ENCODE data around the gene PPP4R4. TPM values are rescaled to one million over a fixed set of nuclear protein-coding genes. Genes with fewer than 3 reads are reported as not detected.
"Not testable (repeated sequence)": the region's sequence is repeated elsewhere in the genome, so short reads cannot be mapped to it uniquely, and the experiment has no call there.

PPP4R4 gene
- total RNA-seq, 1 donor from 2014 or later = 0.18 TPM

- no peak overlapping the region for H3K27ac Mint-ChIP-seq (ENCODE audit: unreplicated experiment)
- no peak for DNase-seq (ENCODE audit: low spot score)
- TF ChIP-seq, protein P1, sequence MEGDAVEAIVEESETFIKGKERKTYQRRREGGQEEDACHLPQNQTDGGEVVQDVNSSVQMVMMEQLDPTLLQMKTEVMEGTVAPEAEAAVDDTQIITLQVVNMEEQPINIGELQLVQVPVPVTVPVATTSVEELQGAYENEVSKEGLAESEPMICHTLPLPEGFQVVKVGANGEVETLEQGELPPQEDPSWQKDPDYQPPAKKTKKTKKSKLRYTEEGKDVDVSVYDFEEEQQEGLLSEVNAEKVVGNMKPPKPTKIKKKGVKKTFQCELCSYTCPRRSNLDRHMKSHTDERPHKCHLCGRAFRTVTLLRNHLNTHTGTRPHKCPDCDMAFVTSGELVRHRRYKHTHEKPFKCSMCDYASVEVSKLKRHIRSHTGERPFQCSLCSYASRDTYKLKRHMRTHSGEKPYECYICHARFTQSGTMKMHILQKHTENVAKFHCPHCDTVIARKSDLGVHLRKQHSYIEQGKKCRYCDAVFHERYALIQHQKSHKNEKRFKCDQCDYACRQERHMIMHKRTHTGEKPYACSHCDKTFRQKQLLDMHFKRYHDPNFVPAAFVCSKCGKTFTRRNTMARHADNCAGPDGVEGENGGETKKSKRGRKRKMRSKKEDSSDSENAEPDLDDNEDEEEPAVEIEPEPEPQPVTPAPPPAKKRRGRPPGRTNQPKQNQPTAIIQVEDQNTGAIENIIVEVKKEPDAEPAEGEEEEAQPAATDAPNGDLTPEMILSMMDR (IDR thresholded peaks at IDR 0.05; ENCODE audit: unreplicated experiment) = no peak
- H3K4me1 Mint-ChIP-seq (ENCODE audit: unreplicated experiment) = peaks cover 6% of the 10 kb centered on the region
- H3K36me3 Mint-ChIP-seq (ENCODE audit: low read depth, unreplicated experiment) = no peaks in the 10 kb centered on the region
- H3K9me3 Mint-ChIP-seq (ENCODE audit: unreplicated experiment) = no peaks in the 10 kb centered on the region
- H3K4me3 Mint-ChIP-seq (ENCODE audit: unreplicated experiment) = no peak overlapping the region
- H3K27me3 Mint-ChIP-seq (ENCODE audit: unreplicated experiment) = no peaks in the 10 kb centered on the region
Observed at GRCh38 chr14:94239406-94239805, 65.3 kb downstream of the PPP4R4 start.

- H3K4me1 Mint-ChIP-seq (ENCODE audit: unreplicated experiment) = peaks cover 3% of the 10 kb centered on the region
- no peak overlapping the region for H3K4me3 Mint-ChIP-seq (ENCODE audit: unreplicated experiment)
- H3K36me3 Mint-ChIP-seq (ENCODE audit: low read depth, unreplicated experiment) = no peaks in the 10 kb centered on the region
- H3K9me3 Mint-ChIP-seq (ENCODE audit: unreplicated experiment) = no peaks in the 10 kb centered on the region
- no peaks in the 10 kb centered on the region for H3K27me3 Mint-ChIP-seq (ENCODE audit: unreplicated experiment)
- TF ChIP-seq, protein P1 (IDR thresholded peaks at IDR 0.05; ENCODE audit: unreplicated experiment) = no peak
- H3K27ac Mint-ChIP-seq (ENCODE audit: unreplicated experiment) = no peak overlapping the region
- DNase-seq (ENCODE audit: low spot score) = no peak
Observed at GRCh38 chr14:94244182-94244581, 70.1 kb downstream of the PPP4R4 start.

GRCh38 chr14:94264195-94264594 lies 90.1 kb downstream of the PPP4R4 start:
- H3K27me3 Mint-ChIP-seq (ENCODE audit: unreplicated experiment); DNase-seq (ENCODE audit: low spot score); H3K36me3 Mint-ChIP-seq (ENCODE audit: low read depth, unreplicated experiment); H3K4me3 Mint-ChIP-seq (ENCODE audit: unreplicated experiment); H3K27ac Mint-ChIP-seq (ENCODE audit: unreplicated experiment); H3K4me1 Mint-ChIP-seq (ENCODE audit: unreplicated experiment); H3K9me3 Mint-ChIP-seq (ENCODE audit: unreplicated experiment): not testable (repeated sequence)

DNA sequence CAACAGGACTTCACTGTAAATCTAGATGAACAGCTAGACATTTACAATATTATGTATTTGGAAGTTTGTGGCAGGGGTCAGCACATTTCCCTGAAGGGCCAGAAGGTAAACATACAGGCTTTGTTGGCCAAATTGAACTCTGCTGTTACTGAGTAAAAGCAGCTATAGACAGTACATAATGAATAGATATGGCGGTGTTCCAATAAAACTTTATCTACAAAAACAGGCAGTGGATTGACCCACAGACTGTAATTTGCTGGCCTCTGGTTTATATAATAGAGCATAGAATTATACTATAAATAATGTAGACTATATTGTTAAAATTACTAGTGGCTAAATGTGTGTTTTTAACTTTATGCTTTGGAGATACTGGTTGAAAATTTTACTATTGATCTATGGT lies 93.2 kb downstream of the PPP4R4 start:
- no peaks in the 10 kb centered on the region for H3K4me1 Mint-ChIP-seq (ENCODE audit: unreplicated experiment)
- H3K27me3 Mint-ChIP-seq (ENCODE audit: unreplicated experiment) = peaks cover 3% of the 10 kb centered on the region
- no peaks in the 10 kb centered on the region for H3K36me3 Mint-ChIP-seq (ENCODE audit: low read depth, unreplicated experiment)
- TF ChIP-seq, protein P1 (IDR thresholded peaks at IDR 0.05; ENCODE audit: unreplicated experiment) = no peak
- no peak overlapping the region for H3K4me3 Mint-ChIP-seq (ENCODE audit: unreplicated experiment)
- DNase-seq (ENCODE audit: low spot score) = no peak
- H3K27ac Mint-ChIP-seq (ENCODE audit: unreplicated experiment) = no peak overlapping the region
- no peaks in the 10 kb centered on the region for H3K9me3 Mint-ChIP-seq (ENCODE audit: unreplicated experiment)

DNA sequence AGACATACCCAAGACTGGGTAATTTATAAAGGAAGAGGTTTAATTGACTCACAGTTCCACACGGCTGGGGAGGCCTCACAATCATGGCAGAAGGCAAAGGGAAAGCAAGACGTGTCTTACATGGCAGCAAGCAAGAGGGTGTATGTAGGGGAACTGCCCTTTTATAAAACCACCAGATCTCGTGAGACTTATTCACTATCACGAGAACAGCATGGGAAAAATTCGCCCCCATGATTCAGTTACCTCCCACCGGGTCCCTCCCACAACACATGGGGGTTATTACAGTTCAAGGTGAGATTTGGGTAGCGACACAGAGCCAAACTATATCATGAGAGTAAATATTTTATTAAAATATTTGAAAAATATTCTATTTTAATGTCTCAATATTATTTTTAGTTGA lies 94.5 kb downstream of the PPP4R4 start:
- H3K27me3 Mint-ChIP-seq (ENCODE audit: unreplicated experiment); H3K4me3 Mint-ChIP-seq (ENCODE audit: unreplicated experiment); H3K27ac Mint-ChIP-seq (ENCODE audit: unreplicated experiment); DNase-seq (ENCODE audit: low spot score); H3K4me1 Mint-ChIP-seq (ENCODE audit: unreplicated experiment); H3K9me3 Mint-ChIP-seq (ENCODE audit: unreplicated experiment); H3K36me3 Mint-ChIP-seq (ENCODE audit: low read depth, unreplicated experiment): not testable (repeated sequence)

GRCh38 chr14:94269156-94269555 lies 95.0 kb downstream of the PPP4R4 start:
- no peaks in the 10 kb centered on the region for H3K9me3 Mint-ChIP-seq (ENCODE audit: unreplicated experiment)
- no peak for DNase-seq (ENCODE audit: low spot score)
- H3K27ac Mint-ChIP-seq (ENCODE audit: unreplicated experiment) = no peak overlapping the region
- H3K27me3 Mint-ChIP-seq (ENCODE audit: unreplicated experiment) = peaks cover 3% of the 10 kb centered on the region
- no peaks in the 10 kb centered on the region for H3K4me1 Mint-ChIP-seq (ENCODE audit: unreplicated experiment)
- TF ChIP-seq, protein P1 (IDR thresholded peaks at IDR 0.05; ENCODE audit: unreplicated experiment) = no peak
- no peaks in the 10 kb centered on the region for H3K36me3 Mint-ChIP-seq (ENCODE audit: low read depth, unreplicated experiment)
- H3K4me3 Mint-ChIP-seq (ENCODE audit: unreplicated experiment) = no peak overlapping the region

- not testable (repeated sequence) for H3K27me3 Mint-ChIP-seq (ENCODE audit: unreplicated experiment); DNase-seq (ENCODE audit: low spot score); H3K27ac Mint-ChIP-seq (ENCODE audit: unreplicated experiment); H3K4me1 Mint-ChIP-seq (ENCODE audit: unreplicated experiment); H3K4me3 Mint-ChIP-seq (ENCODE audit: unreplicated experiment); H3K36me3 Mint-ChIP-seq (ENCODE audit: low read depth, unreplicated experiment); H3K9me3 Mint-ChIP-seq (ENCODE audit: unreplicated experiment)
Observed at GRCh38 chr14:94276898-94277561, 102.9 kb downstream of the PPP4R4 start.
